ENCODE results near the gene PSMA4.
"Not testable (repeated sequence)": the region's sequence is repeated elsewhere in the genome, so short reads cannot be mapped to it uniquely, and the experiment has no call there.

The PSMA4 gene

DNA sequence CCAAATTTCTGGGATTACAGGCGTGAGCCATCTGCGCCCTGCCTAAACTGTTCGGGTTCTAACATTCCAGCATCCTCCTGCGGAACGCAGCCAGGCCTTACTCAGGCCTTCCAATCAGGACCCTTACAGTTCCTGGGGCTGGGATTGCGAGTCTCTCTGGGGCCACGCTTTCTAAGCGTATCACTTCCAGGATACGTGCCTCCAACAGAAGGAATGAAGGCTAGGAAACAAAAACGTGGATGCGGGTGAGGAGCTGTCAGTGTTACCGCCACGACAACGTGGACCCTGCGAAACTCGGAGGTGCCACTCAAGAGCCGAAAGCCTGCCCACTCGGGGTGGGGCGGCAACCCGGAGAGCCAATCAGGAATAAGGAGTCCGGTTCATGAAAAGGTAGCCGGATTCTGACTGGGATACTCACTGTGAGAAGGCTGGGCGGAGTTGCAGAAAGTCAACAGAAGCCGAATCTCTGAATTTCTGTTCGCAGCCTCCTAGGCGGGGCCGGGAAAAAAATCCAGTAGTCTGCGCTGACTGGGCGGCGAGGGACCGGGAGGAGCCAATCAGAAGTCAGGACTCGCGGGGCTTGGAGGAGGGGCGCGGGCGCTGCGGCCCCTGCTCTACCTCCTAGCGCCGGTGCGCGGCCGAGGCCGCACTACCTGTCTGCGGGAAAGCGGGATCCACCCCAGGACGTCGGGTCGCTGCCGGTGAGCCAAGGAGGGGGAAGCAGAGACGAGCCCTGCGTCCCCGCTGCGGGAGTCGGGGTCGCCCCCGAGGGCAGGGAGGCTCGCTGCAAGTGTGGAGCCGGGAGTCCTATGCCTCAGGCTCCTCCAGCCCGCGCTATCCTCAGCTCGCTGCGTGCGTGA is 33.0 kb upstream of the PSMA4 start, which contains the start of gene HYKK:
Gene HYKK, plus strand, starts transcription at position 607 of the 860 bp plus-strand sequence. CDS start 5,512 bp downstream, outside the sequence.
- Histone ChIP-seq H3K4me1 (ENCODE audit: low read depth, poor library complexity, severe bottlenecking) (peaks cover 41% of the 10 kb centered on the region), H3K36me3 (ENCODE audit: insufficient read depth) (no peaks in the 10 kb centered on the region)

GRCh38 chr15:78507831-78508160 is 32.4 kb upstream of the PSMA4 start:
- peak overlapping the region; percentile 73 for H2AFZ ChIP-seq (ENCODE audit: low read depth)
- H3K27me3 ChIP-seq (ENCODE audit: insufficient read depth, low read depth) = no peaks in the 10 kb centered on the region
- no peaks in the 10 kb centered on the region for H3K36me3 ChIP-seq (ENCODE audit: insufficient read depth)
- TF ChIP-seq, protein P1, sequence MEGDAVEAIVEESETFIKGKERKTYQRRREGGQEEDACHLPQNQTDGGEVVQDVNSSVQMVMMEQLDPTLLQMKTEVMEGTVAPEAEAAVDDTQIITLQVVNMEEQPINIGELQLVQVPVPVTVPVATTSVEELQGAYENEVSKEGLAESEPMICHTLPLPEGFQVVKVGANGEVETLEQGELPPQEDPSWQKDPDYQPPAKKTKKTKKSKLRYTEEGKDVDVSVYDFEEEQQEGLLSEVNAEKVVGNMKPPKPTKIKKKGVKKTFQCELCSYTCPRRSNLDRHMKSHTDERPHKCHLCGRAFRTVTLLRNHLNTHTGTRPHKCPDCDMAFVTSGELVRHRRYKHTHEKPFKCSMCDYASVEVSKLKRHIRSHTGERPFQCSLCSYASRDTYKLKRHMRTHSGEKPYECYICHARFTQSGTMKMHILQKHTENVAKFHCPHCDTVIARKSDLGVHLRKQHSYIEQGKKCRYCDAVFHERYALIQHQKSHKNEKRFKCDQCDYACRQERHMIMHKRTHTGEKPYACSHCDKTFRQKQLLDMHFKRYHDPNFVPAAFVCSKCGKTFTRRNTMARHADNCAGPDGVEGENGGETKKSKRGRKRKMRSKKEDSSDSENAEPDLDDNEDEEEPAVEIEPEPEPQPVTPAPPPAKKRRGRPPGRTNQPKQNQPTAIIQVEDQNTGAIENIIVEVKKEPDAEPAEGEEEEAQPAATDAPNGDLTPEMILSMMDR (conservative IDR thresholded peaks at IDR 0.05; ENCODE audit: low read depth, low read length) = no peak
- H3K27ac ChIP-seq = no peak overlapping the region
- peaks cover 41% of the 10 kb centered on the region for H3K4me1 ChIP-seq (ENCODE audit: low read depth, poor library complexity, severe bottlenecking)
- peak overlapping the region; percentile 25; the same call in 1 of the 2 replicates for H3K9ac ChIP-seq
- no peak overlapping the region for H3K4me3 ChIP-seq (IDR thresholded peaks at IDR 0.05; ENCODE audit: insufficient read depth, low read depth, low read length)
- H4K20me1 ChIP-seq (ENCODE audit: insufficient read depth) = no peaks in the 10 kb centered on the region
- H3K79me2 ChIP-seq (ENCODE audit: insufficient read depth, low read depth) = peaks cover 6% of the 10 kb centered on the region; the same call in 1 of the 2 replicates
- H3K4me2 ChIP-seq = peak overlapping the region; percentile 91

More for the DNA sequence above, 33.0 kb upstream of the PSMA4 start, which contains the start of gene HYKK:
- Histone ChIP-seq H3K9ac (peak within 1 kb of the TSS; percentile 25; the same call in 1 of the 2 replicates), H3K27me3 (ENCODE audit: insufficient read depth, low read depth) (no peaks in the 10 kb centered on the region), H3K4me2 (peak within 1 kb of the TSS; percentile 91), H2AFZ (ENCODE audit: low read depth) (peak within 1 kb of the TSS; percentile 73), H3K27ac (no peak within 1 kb of the TSS), H3K79me2 (ENCODE audit: insufficient read depth, low read depth) (peaks cover 6% of the 10 kb centered on the region; the same call in 1 of the 2 replicates), H3K4me3 (IDR thresholded peaks at IDR 0.05; ENCODE audit: insufficient read depth, low read depth, low read length) (no peak within 1 kb of the TSS), H4K20me1 (ENCODE audit: insufficient read depth) (no peaks in the 10 kb centered on the region)
- TF ChIP-seq, protein P1 (conservative IDR thresholded peaks at IDR 0.05; ENCODE audit: low read depth, low read length) = no peak

- H3K4me1 ChIP-seq (ENCODE audit: low read depth, poor library complexity, severe bottlenecking) = peaks cover 41% of the 10 kb centered on the region
- H3K79me2 ChIP-seq (ENCODE audit: insufficient read depth, low read depth) = peaks cover 6% of the 10 kb centered on the region; the same call in 1 of the 2 replicates
- peak overlapping the region; percentile 91 for H3K4me2 ChIP-seq
- no peaks in the 10 kb centered on the region for H3K36me3 ChIP-seq (ENCODE audit: insufficient read depth)
- TF ChIP-seq, protein P1 (conservative IDR thresholded peaks at IDR 0.05; ENCODE audit: low read depth, low read length) = no peak
- peak overlapping the region; percentile 73 for H2AFZ ChIP-seq (ENCODE audit: low read depth)
- H4K20me1 ChIP-seq (ENCODE audit: insufficient read depth) = no peaks in the 10 kb centered on the region
- H3K9ac ChIP-seq = peak overlapping the region; percentile 25; the same call in 1 of the 2 replicates
- no peaks in the 10 kb centered on the region for H3K27me3 ChIP-seq (ENCODE audit: insufficient read depth, low read depth)
- H3K4me3 ChIP-seq (IDR thresholded peaks at IDR 0.05; ENCODE audit: insufficient read depth, low read depth, low read length) = no peak overlapping the region
- no peak overlapping the region for H3K27ac ChIP-seq
Observed at GRCh38 chr15:78508272-78508671, 32.0 kb upstream of the PSMA4 start.

- Histone ChIP-seq H3K4me2 (peak overlapping the region; percentile 91), H3K9ac (no peak overlapping the region), H3K36me3 (ENCODE audit: insufficient read depth) (no peaks in the 10 kb centered on the region), H4K20me1 (ENCODE audit: insufficient read depth) (no peaks in the 10 kb centered on the region), H3K4me3 (IDR thresholded peaks at IDR 0.05; ENCODE audit: insufficient read depth, low read depth, low read length) (no peak overlapping the region), H2AFZ (ENCODE audit: low read depth) (peak overlapping the region; percentile 4; the same call in 1 of the 2 replicates), H3K4me1 (ENCODE audit: low read depth, poor library complexity, severe bottlenecking) (peaks cover 41% of the 10 kb centered on the region), H3K27me3 (ENCODE audit: insufficient read depth, low read depth) (no peaks in the 10 kb centered on the region), H3K27ac (no peak overlapping the region), H3K79me2 (ENCODE audit: insufficient read depth, low read depth) (peaks cover 6% of the 10 kb centered on the region; the same call in 1 of the 2 replicates)
- TF ChIP-seq, protein P1 (conservative IDR thresholded peaks at IDR 0.05; ENCODE audit: low read depth, low read length) = no peak
Observed at GRCh38 chr15:78509726-78510312, 30.4 kb upstream of the PSMA4 start.

- H3K4me1 ChIP-seq (ENCODE audit: low read depth, poor library complexity, severe bottlenecking) = not testable (repeated sequence)
Observed at GRCh38 chr15:78520035-78520434, 20.2 kb upstream of the PSMA4 start.

More at GRCh38 chr15:78520035-78520434, 20.2 kb upstream of the PSMA4 start:
- H3K79me2 ChIP-seq (ENCODE audit: insufficient read depth, low read depth); H3K27me3 ChIP-seq (ENCODE audit: insufficient read depth, low read depth); H2AFZ ChIP-seq (ENCODE audit: low read depth); H3K9ac ChIP-seq; H3K36me3 ChIP-seq (ENCODE audit: insufficient read depth); H3K4me3 ChIP-seq (IDR thresholded peaks at IDR 0.05; ENCODE audit: insufficient read depth, low read depth, low read length); H4K20me1 ChIP-seq (ENCODE audit: insufficient read depth); H3K4me2 ChIP-seq; H3K27ac ChIP-seq: not testable (repeated sequence)

All from KMS-11 (cell line).